ENCODE measurements around the gene DAAM1. TPM values are rescaled to one million over a fixed set of nuclear protein-coding genes. Genes with fewer than 3 reads are reported as not detected.

The DAAM1 gene
- total RNA-seq, 4 donors from 2014 or later, result 13.5 to 72.7 (median 46.2) TPM

DNA sequence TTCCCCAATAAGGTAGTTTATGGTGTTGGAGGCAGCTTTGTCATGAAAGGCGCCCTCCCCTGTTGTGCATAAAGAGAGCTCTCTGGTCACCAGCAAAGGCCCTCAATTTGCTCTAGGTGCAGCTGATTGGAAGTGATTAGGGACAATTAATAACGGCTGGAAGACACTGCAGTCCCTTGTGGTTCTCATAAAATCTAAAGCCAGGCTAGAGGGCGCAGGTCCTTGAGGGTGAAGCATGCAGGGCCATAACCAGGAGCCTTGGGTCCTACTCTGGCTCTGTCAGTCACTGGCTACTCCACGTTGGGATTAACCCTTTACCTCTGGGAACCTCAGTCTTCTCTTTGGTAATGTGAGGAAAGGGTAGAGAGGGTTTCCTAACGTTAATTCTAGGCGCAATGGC, 1.9 kb downstream of the DAAM1 start:
- H3K27me3 ChIP-seq, result no peaks in the 10 kb centered on the region
- intact Hi-C loops (cut with DNase I; ENCODE audit: low total_unique reads), result no loop called here
- peak in 1 of 2 donors; percentile 25 for DNase-seq
- peaks cover 3 to 14% of the 10 kb centered on the region in 2 donors for H3K4me1 ChIP-seq
- H3K9me3 ChIP-seq, result no peaks in the 10 kb centered on the region
- H3K36me3 ChIP-seq, result no peaks in the 10 kb centered on the region
- TF ChIP-seq POLR2A (IDR thresholded peaks at IDR 0.05), result no peak
- TF ChIP-seq, protein P1, sequence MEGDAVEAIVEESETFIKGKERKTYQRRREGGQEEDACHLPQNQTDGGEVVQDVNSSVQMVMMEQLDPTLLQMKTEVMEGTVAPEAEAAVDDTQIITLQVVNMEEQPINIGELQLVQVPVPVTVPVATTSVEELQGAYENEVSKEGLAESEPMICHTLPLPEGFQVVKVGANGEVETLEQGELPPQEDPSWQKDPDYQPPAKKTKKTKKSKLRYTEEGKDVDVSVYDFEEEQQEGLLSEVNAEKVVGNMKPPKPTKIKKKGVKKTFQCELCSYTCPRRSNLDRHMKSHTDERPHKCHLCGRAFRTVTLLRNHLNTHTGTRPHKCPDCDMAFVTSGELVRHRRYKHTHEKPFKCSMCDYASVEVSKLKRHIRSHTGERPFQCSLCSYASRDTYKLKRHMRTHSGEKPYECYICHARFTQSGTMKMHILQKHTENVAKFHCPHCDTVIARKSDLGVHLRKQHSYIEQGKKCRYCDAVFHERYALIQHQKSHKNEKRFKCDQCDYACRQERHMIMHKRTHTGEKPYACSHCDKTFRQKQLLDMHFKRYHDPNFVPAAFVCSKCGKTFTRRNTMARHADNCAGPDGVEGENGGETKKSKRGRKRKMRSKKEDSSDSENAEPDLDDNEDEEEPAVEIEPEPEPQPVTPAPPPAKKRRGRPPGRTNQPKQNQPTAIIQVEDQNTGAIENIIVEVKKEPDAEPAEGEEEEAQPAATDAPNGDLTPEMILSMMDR (IDR thresholded peaks at IDR 0.05), result peak in 1 of 4 experiments; percentile 4
- H3K27ac ChIP-seq, result peak overlapping the region; percentile 98 to 99
- H3K4me3 ChIP-seq, result peak overlapping the region; percentile 69 to 98

DNA sequence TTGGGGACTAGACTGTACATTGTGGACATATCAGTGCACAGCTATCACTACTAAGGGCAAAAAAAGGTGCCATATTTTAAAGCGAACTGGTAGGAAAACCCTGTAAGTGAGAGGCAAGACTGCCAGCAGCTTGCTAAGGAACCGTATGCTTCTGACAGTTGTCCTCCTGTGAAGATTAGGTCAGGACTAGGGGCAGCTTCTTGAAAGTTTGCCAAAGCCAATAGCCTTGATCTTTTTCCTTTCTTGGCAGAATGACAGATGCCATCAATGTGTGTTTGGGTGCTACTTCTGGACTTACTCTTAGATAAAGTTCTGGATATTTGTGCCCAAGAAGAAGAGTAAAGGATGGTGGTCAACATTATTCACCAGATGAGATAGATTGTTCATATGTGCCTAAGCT, 7.4 kb downstream of the DAAM1 start:
- Histone ChIP-seq H3K9me3 (no peaks in the 10 kb centered on the region), H3K4me1 (peaks cover 6 to 12% of the 10 kb centered on the region in 2 donors), H3K27me3 (no peaks in the 10 kb centered on the region), H3K36me3 (no peaks in the 10 kb centered on the region), H3K4me3 (no peak overlapping the region), H3K27ac (peak overlapping the region in 1 of 2 donors; percentile 2)
- DNase-seq, result no peak
- intact Hi-C loops (cut with DNase I; ENCODE audit: low total_unique reads), result no loop called here
- TF ChIP-seq, protein P1 (IDR thresholded peaks at IDR 0.05), result no peak
- TF ChIP-seq POLR2A (IDR thresholded peaks at IDR 0.05), result no peak

DNA sequence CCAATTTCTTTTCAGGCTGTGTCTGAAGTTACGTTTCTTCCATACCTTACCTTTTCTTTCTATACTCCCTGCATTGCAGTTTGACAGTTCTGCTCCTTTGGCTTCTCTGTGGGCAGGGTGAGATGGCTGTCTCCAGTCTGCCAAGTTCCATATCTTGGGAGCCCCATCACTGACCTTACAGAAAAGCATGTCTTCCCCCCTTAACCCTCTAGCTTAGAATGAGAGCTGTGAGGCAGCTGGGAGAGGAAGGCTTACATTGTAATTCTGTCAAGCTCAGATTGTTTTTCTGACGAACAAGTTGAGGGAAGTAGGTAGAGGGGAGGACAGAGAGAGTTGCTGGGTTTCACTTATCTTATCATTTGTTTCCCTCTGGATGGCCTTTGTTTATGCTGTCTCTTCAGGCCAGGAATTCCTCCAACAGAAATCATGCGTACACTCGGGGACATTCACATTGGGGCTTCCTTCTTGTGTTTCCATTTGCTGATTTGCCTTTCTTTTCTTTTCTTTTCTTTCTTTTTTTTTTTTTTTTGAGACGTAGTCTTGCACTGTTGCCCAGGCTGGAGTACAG, 9.3 kb downstream of the DAAM1 start:
- H3K36me3 ChIP-seq, result no peaks in the 10 kb centered on the region
- TF ChIP-seq POLR2A (IDR thresholded peaks at IDR 0.05), result no peak
- TF ChIP-seq, protein P1 (IDR thresholded peaks at IDR 0.05), result no peak
- DNase-seq, result no peak
- H3K9me3 ChIP-seq, result no peaks in the 10 kb centered on the region
- intact Hi-C loops (cut with DNase I; ENCODE audit: low total_unique reads), result no loop called here
- no peak overlapping the region for H3K4me3 ChIP-seq
- H3K27ac ChIP-seq, result peak overlapping the region in 1 of 2 donors; percentile 64
- H3K27me3 ChIP-seq, result no peaks in the 10 kb centered on the region
- H3K4me1 ChIP-seq, result peaks cover 6% of the 10 kb centered on the region in 2 donors

DNA sequence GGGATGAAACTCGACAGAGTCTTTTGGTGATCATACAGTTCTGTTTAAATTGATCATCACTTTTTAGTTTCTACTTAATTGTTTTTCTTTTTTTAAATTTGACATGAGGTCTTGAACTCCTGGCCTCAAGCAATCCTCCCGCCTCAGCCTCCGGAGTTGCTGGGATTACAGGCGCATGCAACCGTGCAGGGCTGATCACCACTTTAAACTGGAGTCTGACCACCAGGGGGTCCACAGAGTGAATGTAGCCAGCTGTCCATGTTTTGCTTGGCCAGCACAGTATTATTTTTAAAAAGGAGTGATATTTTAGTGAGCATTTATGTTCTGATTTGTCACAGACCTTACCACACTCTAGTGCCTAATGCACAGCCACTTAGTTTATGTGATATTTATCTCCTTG, 10.7 kb downstream of the DAAM1 start:
- Histone ChIP-seq H3K36me3 (no peaks in the 10 kb centered on the region), H3K27me3 (no peaks in the 10 kb centered on the region), H3K27ac (peak overlapping the region in 1 of 2 donors; percentile 64), H3K4me1 (peaks cover 3 to 6% of the 10 kb centered on the region in 2 donors), H3K9me3 (no peaks in the 10 kb centered on the region), H3K4me3 (no peak overlapping the region)
- intact Hi-C loops (cut with DNase I; ENCODE audit: low total_unique reads), result no loop called here
- TF ChIP-seq, protein P1 (IDR thresholded peaks at IDR 0.05), result no peak
- no peak for TF ChIP-seq POLR2A (IDR thresholded peaks at IDR 0.05)
- DNase-seq, result no peak

DNA sequence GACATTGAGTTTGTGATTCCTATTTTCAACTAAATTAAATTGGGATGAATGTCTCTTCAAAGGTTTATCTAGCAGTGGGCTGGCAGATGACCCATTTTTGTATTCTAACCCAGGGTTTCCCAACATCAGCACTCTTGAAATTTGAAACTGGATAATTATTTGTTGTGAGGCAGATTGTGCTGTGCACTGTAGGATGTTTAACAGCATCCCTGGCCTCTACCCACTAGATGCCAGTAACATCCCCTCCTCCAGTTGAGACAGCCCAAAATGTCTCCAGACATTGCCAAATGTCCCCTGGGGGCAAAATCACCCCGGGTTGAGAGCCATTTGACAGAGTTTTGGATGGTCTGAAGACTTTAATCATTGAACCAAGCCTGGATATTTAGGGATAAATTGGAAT, 11.1 kb downstream of the DAAM1 start:
- Histone ChIP-seq H3K27me3 (no peaks in the 10 kb centered on the region), H3K4me3 (no peak overlapping the region), H3K4me1 (peaks cover 2 to 3% of the 10 kb centered on the region in 2 donors), H3K27ac (no peak overlapping the region), H3K9me3 (no peaks in the 10 kb centered on the region), H3K36me3 (no peaks in the 10 kb centered on the region)
- DNase-seq, result no peak
- intact Hi-C loops (cut with DNase I; ENCODE audit: low total_unique reads), result no loop called here
- no peak for TF ChIP-seq POLR2A (IDR thresholded peaks at IDR 0.05)
- TF ChIP-seq, protein P1 (IDR thresholded peaks at IDR 0.05), result no peak

Measured in uterus (tissue), 4 donors.